Trophoblast cell (in vitro differentiated cells and primary cell): Measurements from ENCODE around the gene AATK.

ENCODE experiments used
- DNase-seq, 2 donors: peaks; one replicate each; pipeline ENCODE4 v3.0.0-alpha.2; 2016
- H2AFZ ChIP-seq: 2 replicates; pipeline ENCODE4 v1.6.1; 2013; ENCODE audit warnings: low read length, moderate library complexity, mild to moderate bottlenecking; ENCODE audit not compliant: insufficient read depth, poor library complexity
- H2AK5ac ChIP-seq: 2 replicates; pipeline ENCODE4 v1.6.1; 2013; ENCODE audit warnings: mild to moderate bottlenecking, low read length
- H2BK120ac ChIP-seq: 2 replicates; pipeline ENCODE4 v1.6.1; 2013; ENCODE audit warnings: low read length, mild to moderate bottlenecking, moderate library complexity; ENCODE audit not compliant: insufficient read depth, poor library complexity
- H2BK12ac ChIP-seq: 2 replicates; pipeline ENCODE4 v1.6.1; 2013; ENCODE audit warnings: mild to moderate bottlenecking, low read length, moderate library complexity
- H2BK5ac ChIP-seq: 2 replicates; pipeline ENCODE4 v1.6.1; 2013; ENCODE audit warnings: low read length, low read depth, moderate library complexity, mild to moderate bottlenecking; ENCODE audit not compliant: poor library complexity
- H3K14ac ChIP-seq: 2 replicates; pipeline ENCODE4 v1.6.1; 2013; ENCODE audit warnings: mild to moderate bottlenecking, low read length
- H3K18ac ChIP-seq: 2 replicates; pipeline ENCODE4 v1.6.1; 2013; ENCODE audit warnings: mild to moderate bottlenecking, low read length
- H3K23ac ChIP-seq: 2 replicates; pipeline ENCODE4 v1.6.1; 2013; ENCODE audit warnings: low read length
- H3K27ac ChIP-seq: 2 replicates; pipeline ENCODE4 v1.5.1; 2013; ENCODE audit warnings: low read depth, mild to moderate bottlenecking, inconsistent platforms, low read length, moderate library complexity
- H3K27me3 ChIP-seq: 2 replicates; pipeline ENCODE4 v1.6.1; 2013; ENCODE audit warnings: inconsistent platforms, mild to moderate bottlenecking, low read length, moderate library complexity; ENCODE audit not compliant: insufficient read depth
- H3K36me3 ChIP-seq, 2 experiments: 1 replicate in 1 of 2; 2 replicates in 1 of 2; pipeline ENCODE4 v1.6.1; 2013; ENCODE audit warnings: low read length in 2 of 2, mild to moderate bottlenecking in 2 of 2, moderate library complexity in 1 of 2; ENCODE audit not compliant: insufficient read depth in 2 of 2, control insufficient read depth in 1 of 2
- H3K4ac ChIP-seq: 2 replicates; pipeline ENCODE4 v1.6.1; 2013; ENCODE audit warnings: low read depth, mild to moderate bottlenecking, low read length, moderate library complexity
- H3K4me1 ChIP-seq, 2 experiments: 1 replicate in 1 of 2; 2 replicates in 1 of 2; pipeline ENCODE4 v1.6.1; 2013; ENCODE audit warnings: low read length in 2 of 2, mild to moderate bottlenecking in 2 of 2, moderate library complexity in 1 of 2; ENCODE audit not compliant: insufficient read depth in 2 of 2, control insufficient read depth in 1 of 2
- H3K4me2 ChIP-seq: 2 replicates; pipeline ENCODE4 v1.6.1; 2013; ENCODE audit warnings: inconsistent platforms, mild to moderate bottlenecking, low read length, moderate library complexity
- H3K4me3 ChIP-seq: 2 replicates; pipeline ENCODE4 v1.5.1; 2013; ENCODE audit warnings: mild to moderate bottlenecking, low read depth, low read length, inconsistent platforms
- H3K79me1 ChIP-seq: one replicate; pipeline ENCODE4 v1.6.1; 2013; ENCODE audit warnings: low read length
- H3K79me2 ChIP-seq: 2 replicates; pipeline ENCODE4 v1.6.1; 2013; ENCODE audit warnings: low read length, mild to moderate bottlenecking; ENCODE audit not compliant: control insufficient read depth, insufficient read depth, poor library complexity
- H3K9ac ChIP-seq: 2 replicates; pipeline ENCODE4 v1.6.1; 2013; ENCODE audit warnings: mild to moderate bottlenecking, low read length
- H3K9me3 ChIP-seq: 2 replicates; pipeline ENCODE4 v1.6.1; 2013; ENCODE audit warnings: low read depth, mild to moderate bottlenecking, control low read depth, inconsistent platforms, low read length; ENCODE audit not compliant: insufficient read depth
- H4K12ac ChIP-seq: 2 replicates; pipeline ENCODE4 v1.6.1; 2013; ENCODE audit warnings: low read depth, mild to moderate bottlenecking, low read length, moderate library complexity
- H4K8ac ChIP-seq: 2 replicates; pipeline ENCODE4 v1.6.1; 2013; ENCODE audit warnings: low read depth, mild to moderate bottlenecking, low read length, moderate library complexity
- H4K91ac ChIP-seq: one replicate; pipeline ENCODE4 v1.6.1; 2013; ENCODE audit warnings: low read depth, mild to moderate bottlenecking, low read length, moderate library complexity
- WGBS: extraction: QIAGEN DNeasy Blood & Tissue Kit; methylation state at CpG from one replicate; pipeline ENCODE4 v1.1.7; 2013; ENCODE audit warnings: missing lambda C conversion rate; ENCODE audit not compliant: insufficient read length, insufficient coverage; ENCODE audit errors: extremely low coverage; 5-methylcytosine and 5-hydroxymethylcytosine counted together

Gene AATK

GRCh38 chr17:81176666-81177065 lies 10.6 kb upstream of the AATK start:
- Histone ChIP-seq H3K4ac (no peak overlapping the region), H4K91ac (no peak overlapping the region), H3K9ac (no peak overlapping the region), H2BK120ac (no peak overlapping the region), H4K12ac (no peak overlapping the region), H3K4me2 (no peak overlapping the region), H3K18ac (no peak overlapping the region), H3K4me1 (no peaks in the 10 kb centered on the region), H3K79me1 (no peaks in the 10 kb centered on the region), H2AFZ (no peak overlapping the region), H3K79me2 (no peaks in the 10 kb centered on the region), H2BK12ac (no peak overlapping the region), H3K14ac (no peak overlapping the region), H3K4me3 (no peak overlapping the region), H3K9me3 (peaks cover 2% of the 10 kb centered on the region), H3K36me3 (no peaks in the 10 kb centered on the region), H3K27me3 (no peaks in the 10 kb centered on the region), H2AK5ac (no peak overlapping the region), H2BK5ac (no peak overlapping the region), H4K8ac (no peak overlapping the region), H3K27ac (no peak overlapping the region), H3K23ac (no peak overlapping the region)
- WGBS: no CpG with 5 or more reads among the region's 7 CpGs
- DNase-seq: no peak

- H3K18ac ChIP-seq: no peak overlapping the region
- no peak overlapping the region for H4K91ac ChIP-seq
- H2BK5ac ChIP-seq: no peak overlapping the region
- H3K9ac ChIP-seq: no peak overlapping the region
- no peaks in the 10 kb centered on the region for H3K27me3 ChIP-seq
- no peak overlapping the region for H2BK12ac ChIP-seq
- no peak overlapping the region for H3K4ac ChIP-seq
- no CpG with 5 or more reads among the region's 1 CpG for WGBS
- H3K79me1 ChIP-seq: no peaks in the 10 kb centered on the region
- no peak overlapping the region for H2AFZ ChIP-seq
- H3K4me3 ChIP-seq: no peak overlapping the region
- H3K14ac ChIP-seq: no peak overlapping the region
- H2AK5ac ChIP-seq: no peak overlapping the region
- H3K36me3 ChIP-seq: no peaks in the 10 kb centered on the region
- no peak overlapping the region for H2BK120ac ChIP-seq
- H3K4me1 ChIP-seq: no peaks in the 10 kb centered on the region
- no peak overlapping the region for H3K27ac ChIP-seq
- H3K23ac ChIP-seq: no peak overlapping the region
- H4K8ac ChIP-seq: no peak overlapping the region
- H4K12ac ChIP-seq: no peak overlapping the region
- H3K4me2 ChIP-seq: no peak overlapping the region
- DNase-seq: no peak
- H3K9me3 ChIP-seq: peaks cover 10% of the 10 kb centered on the region
- no peaks in the 10 kb centered on the region for H3K79me2 ChIP-seq
Measured at GRCh38 chr17:81173762-81174155, 7.7 kb upstream of the AATK start.

GRCh38 chr17:81173052-81173761 lies 7.2 kb upstream of the AATK start:
- no peak overlapping the region for H2BK120ac ChIP-seq
- H3K14ac ChIP-seq: no peak overlapping the region
- H3K4ac ChIP-seq: no peak overlapping the region
- no peak overlapping the region for H2BK5ac ChIP-seq
- no peak overlapping the region for H3K4me2 ChIP-seq
- peaks cover 10% of the 10 kb centered on the region for H3K9me3 ChIP-seq
- no peak overlapping the region for H3K18ac ChIP-seq
- H3K36me3 ChIP-seq: no peaks in the 10 kb centered on the region
- no peak for DNase-seq
- H3K9ac ChIP-seq: no peak overlapping the region
- H3K79me2 ChIP-seq: no peaks in the 10 kb centered on the region
- H4K91ac ChIP-seq: no peak overlapping the region
- H2AK5ac ChIP-seq: no peak overlapping the region
- H3K4me1 ChIP-seq: no peaks in the 10 kb centered on the region
- H3K27me3 ChIP-seq: no peaks in the 10 kb centered on the region
- H4K8ac ChIP-seq: no peak overlapping the region
- no peak overlapping the region for H2AFZ ChIP-seq
- WGBS: no CpG with 5 or more reads among the region's 11 CpGs
- H3K27ac ChIP-seq: no peak overlapping the region
- H3K79me1 ChIP-seq: no peaks in the 10 kb centered on the region
- no peak overlapping the region for H2BK12ac ChIP-seq
- H3K23ac ChIP-seq: no peak overlapping the region
- no peak overlapping the region for H4K12ac ChIP-seq
- H3K4me3 ChIP-seq: no peak overlapping the region

GRCh38 chr17:81171941-81172340 lies 5.9 kb upstream of the AATK start:
- H2BK120ac ChIP-seq: no peak overlapping the region
- no peak overlapping the region for H3K4me2 ChIP-seq
- H3K27ac ChIP-seq: no peak overlapping the region
- DNase-seq: no peak
- H3K9me3 ChIP-seq: peaks cover 10% of the 10 kb centered on the region
- no CpG with 5 or more reads among the region's 8 CpGs for WGBS
- H2AFZ ChIP-seq: no peak overlapping the region
- no peak overlapping the region for H4K8ac ChIP-seq
- no peaks in the 10 kb centered on the region for H3K79me2 ChIP-seq
- H2AK5ac ChIP-seq: no peak overlapping the region
- no peak overlapping the region for H3K4me3 ChIP-seq
- H3K14ac ChIP-seq: no peak overlapping the region
- no peaks in the 10 kb centered on the region for H3K36me3 ChIP-seq
- no peak overlapping the region for H2BK12ac ChIP-seq
- H3K4me1 ChIP-seq: no peaks in the 10 kb centered on the region
- peaks cover 1% of the 10 kb centered on the region for H3K27me3 ChIP-seq
- no peak overlapping the region for H3K9ac ChIP-seq
- no peak overlapping the region for H3K23ac ChIP-seq
- H3K4ac ChIP-seq: no peak overlapping the region
- no peak overlapping the region for H3K18ac ChIP-seq
- no peak overlapping the region for H4K12ac ChIP-seq
- H3K79me1 ChIP-seq: no peaks in the 10 kb centered on the region
- H2BK5ac ChIP-seq: no peak overlapping the region
- no peak overlapping the region for H4K91ac ChIP-seq
